ENCODE results near the gene TYRP1. TPM values are rescaled to one million over a fixed set of nuclear protein-coding genes. Genes with fewer than 3 reads are reported as not detected.

The TYRP1 gene
- total RNA-seq, 4 donors from 2014 or later = 0.81 to 2.2 TPM; not detected in 2

- 80 to 100% methylated on average over 2 to 3 of the region's 3 CpGs for WGBS, 2 donors (ENCODE audit: low coverage in 1 of 2)
- ATAC-seq = no peak
- TF ChIP-seq EP300 (IDR thresholded peaks at IDR 0.05) (no peak), POLR2A (IDR thresholded peaks at IDR 0.05) (no peak), POLR2AphosphoS5 (IDR thresholded peaks at IDR 0.05) (no peak), CTCF (IDR thresholded peaks at IDR 0.05) (no peak)
Observed at GRCh38 chr9:12732971-12733370, 39.8 kb downstream of the TYRP1 start.

GRCh38 chr9:12735665-12736064 lies 42.5 kb downstream of the TYRP1 start:
- no peaks in the 10 kb centered on the region for H3K36me3 ChIP-seq
- TF ChIP-seq CTCF (IDR thresholded peaks at IDR 0.05) (no peak), EP300 (IDR thresholded peaks at IDR 0.05) (no peak), POLR2A (IDR thresholded peaks at IDR 0.05) (no peak), POLR2AphosphoS5 (IDR thresholded peaks at IDR 0.05) (no peak)
- no peaks in the 10 kb centered on the region for H3K4me1 ChIP-seq
- H3K27me3 ChIP-seq = no peaks in the 10 kb centered on the region
- no peak overlapping the region for H3K4me3 ChIP-seq
- 54 to 62% methylated on average over 3 of the region's 3 CpGs for WGBS, 2 donors (ENCODE audit: low coverage in 1 of 2)
- H3K27ac ChIP-seq = no peak overlapping the region
- ATAC-seq = no peak
- peaks cover 0 to 13% (median 0%) of the 10 kb centered on the region in 3 donors for H3K9me3 ChIP-seq

More at GRCh38 chr9:12732971-12733370, 39.8 kb downstream of the TYRP1 start:
- no peak overlapping the region for H3K27ac ChIP-seq
- no peaks in the 10 kb centered on the region for H3K4me1 ChIP-seq
- H3K4me3 ChIP-seq = no peak overlapping the region
- no peaks in the 10 kb centered on the region for H3K36me3 ChIP-seq
- peaks cover 0 to 13% (median 0%) of the 10 kb centered on the region in 3 donors for H3K9me3 ChIP-seq
- H3K27me3 ChIP-seq = no peaks in the 10 kb centered on the region

- no peaks in the 10 kb centered on the region for H3K4me1 ChIP-seq
- H3K4me3 ChIP-seq = no peak overlapping the region
- H3K9me3 ChIP-seq = peaks cover 0 to 13% (median 0%) of the 10 kb centered on the region in 3 donors
- H3K27me3 ChIP-seq = no peaks in the 10 kb centered on the region
- H3K36me3 ChIP-seq = no peaks in the 10 kb centered on the region
- WGBS, 2 donors (ENCODE audit: low coverage in 1 of 2) = no CpG with 5 or more reads among the region's 1 CpG
- no peak overlapping the region for H3K27ac ChIP-seq
- no peak for ATAC-seq
- no peak for TF ChIP-seq POLR2A (IDR thresholded peaks at IDR 0.05)
- TF ChIP-seq CTCF (IDR thresholded peaks at IDR 0.05) = no peak
Observed at GRCh38 chr9:12737871-12738270, 44.7 kb downstream of the TYRP1 start.

GRCh38 chr9:12739014-12739652 lies 45.9 kb downstream of the TYRP1 start:
- Histone ChIP-seq H3K27ac (no peak overlapping the region), H3K36me3 (no peaks in the 10 kb centered on the region), H3K4me1 (no peaks in the 10 kb centered on the region), H3K9me3 (peaks cover 0 to 10% (median 0%) of the 10 kb centered on the region in 3 donors), H3K27me3 (no peaks in the 10 kb centered on the region), H3K4me3 (no peak overlapping the region)
- TF ChIP-seq POLR2A (IDR thresholded peaks at IDR 0.05) (no peak), EP300 (IDR thresholded peaks at IDR 0.05) (no peak), POLR2AphosphoS5 (IDR thresholded peaks at IDR 0.05) (no peak), CTCF (IDR thresholded peaks at IDR 0.05) (no peak)
- ATAC-seq = no peak

- Histone ChIP-seq H3K36me3 (no peaks in the 10 kb centered on the region), H3K9me3 (no peaks in the 10 kb centered on the region), H3K4me1 (no peaks in the 10 kb centered on the region), H3K27me3 (no peaks in the 10 kb centered on the region), H3K4me3 (no peak overlapping the region), H3K27ac (no peak overlapping the region)
- WGBS, 2 donors (ENCODE audit: low coverage in 1 of 2) = 96 to 100% methylated on average over 1 to 2 of the region's 2 CpGs
- no peak for ATAC-seq
- no peak for TF ChIP-seq CTCF (IDR thresholded peaks at IDR 0.05)
- TF ChIP-seq POLR2A (IDR thresholded peaks at IDR 0.05) = no peak
- TF ChIP-seq EP300 (IDR thresholded peaks at IDR 0.05) = no peak
- TF ChIP-seq POLR2AphosphoS5 (IDR thresholded peaks at IDR 0.05) = no peak
Observed at GRCh38 chr9:12740845-12741244, 47.7 kb downstream of the TYRP1 start.

Measured in gastroesophageal sphincter (tissue), 4 donors.